ENCODE results near the gene TNIP2.
"Not testable (repeated sequence)": the region's sequence is repeated elsewhere in the genome, so short reads cannot be mapped to it uniquely, and the experiment has no call there.

The TNIP2 gene

DNA sequence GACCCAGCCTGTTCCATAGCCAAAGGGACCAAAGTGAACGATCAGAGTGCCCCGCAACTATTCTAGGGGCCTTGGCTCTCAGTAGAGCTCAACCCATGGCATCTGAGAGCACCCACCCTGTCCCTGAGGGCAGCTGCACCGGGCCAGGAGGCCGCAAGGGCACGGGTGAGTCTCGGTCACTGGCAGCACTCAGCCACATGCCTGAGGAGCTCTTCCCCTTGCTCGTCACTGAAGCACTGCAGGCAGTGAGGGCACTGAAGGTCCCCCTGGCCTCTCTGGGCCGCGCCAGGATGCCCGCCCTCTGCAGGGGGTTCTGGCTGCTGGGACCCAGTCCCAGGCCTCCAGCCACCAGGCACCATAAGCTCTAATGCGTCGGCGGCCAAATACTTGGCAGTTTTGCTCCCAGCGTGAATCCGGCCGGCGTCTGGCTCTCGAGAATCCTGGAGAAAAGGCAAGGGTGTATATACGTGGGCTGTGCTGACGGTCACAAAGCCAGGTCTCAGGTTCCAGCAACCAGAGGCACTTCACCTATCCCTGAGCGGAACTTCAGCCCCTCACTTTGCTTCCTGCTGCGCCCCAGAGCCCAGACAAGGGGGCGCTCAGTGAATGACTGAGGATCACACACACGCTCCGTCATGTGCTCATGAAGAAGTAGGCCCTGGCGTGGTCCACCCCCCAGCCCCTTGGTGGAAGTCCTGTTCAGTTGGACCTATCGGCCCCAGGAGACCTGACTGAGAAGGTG, 13.9 kb downstream of the TNIP2 start (continued):
- TF ChIP-seq, protein P1, sequence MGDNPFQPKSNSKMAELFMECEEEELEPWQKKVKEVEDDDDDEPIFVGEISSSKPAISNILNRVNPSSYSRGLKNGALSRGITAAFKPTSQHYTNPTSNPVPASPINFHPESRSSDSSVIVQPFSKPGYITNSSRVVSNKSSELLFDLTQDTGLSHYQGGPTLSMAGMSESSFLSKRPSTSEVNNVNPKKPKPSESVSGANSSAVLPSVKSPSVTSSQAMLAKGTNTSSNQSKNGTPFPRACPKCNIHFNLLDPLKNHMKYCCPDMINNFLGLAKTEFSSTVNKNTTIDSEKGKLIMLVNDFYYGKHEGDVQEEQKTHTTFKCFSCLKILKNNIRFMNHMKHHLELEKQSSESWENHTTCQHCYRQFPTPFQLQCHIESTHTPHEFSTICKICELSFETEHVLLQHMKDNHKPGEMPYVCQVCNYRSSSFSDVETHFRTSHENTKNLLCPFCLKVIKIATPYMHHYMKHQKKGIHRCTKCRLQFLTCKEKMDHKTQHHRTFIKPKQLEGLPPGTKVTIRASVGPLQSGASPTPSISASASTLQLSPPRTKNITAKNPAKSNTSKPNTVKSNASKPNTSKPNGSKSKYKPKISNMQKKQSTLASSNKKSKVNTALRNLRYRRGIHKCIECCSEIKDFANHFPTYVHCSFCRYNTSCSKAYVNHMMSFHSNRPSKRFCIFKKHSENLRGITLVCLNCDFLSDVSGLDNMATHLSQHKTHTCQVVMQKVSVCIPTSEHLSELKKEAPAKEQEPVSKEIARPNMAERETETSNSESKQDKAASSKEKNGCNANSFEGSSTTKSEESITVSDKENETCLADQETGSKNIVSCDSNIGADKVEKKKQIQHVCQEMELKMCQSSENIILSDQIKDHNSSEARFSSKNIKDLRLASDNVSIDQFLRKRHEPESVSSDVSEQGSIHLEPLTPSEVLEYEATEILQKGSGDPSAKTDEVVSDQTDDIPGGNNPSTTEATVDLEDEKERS (tag by site-specific recombination; IDR thresholded peaks at IDR 0.05), result no peak
- TF ChIP-seq ZNF561 (tag by site-specific recombination; IDR thresholded peaks at IDR 0.05; ENCODE audit: borderline replicate concordance), result no peak
- no peak for TF ChIP-seq ZNF544 (tag by site-specific recombination; IDR thresholded peaks at IDR 0.05)

DNA sequence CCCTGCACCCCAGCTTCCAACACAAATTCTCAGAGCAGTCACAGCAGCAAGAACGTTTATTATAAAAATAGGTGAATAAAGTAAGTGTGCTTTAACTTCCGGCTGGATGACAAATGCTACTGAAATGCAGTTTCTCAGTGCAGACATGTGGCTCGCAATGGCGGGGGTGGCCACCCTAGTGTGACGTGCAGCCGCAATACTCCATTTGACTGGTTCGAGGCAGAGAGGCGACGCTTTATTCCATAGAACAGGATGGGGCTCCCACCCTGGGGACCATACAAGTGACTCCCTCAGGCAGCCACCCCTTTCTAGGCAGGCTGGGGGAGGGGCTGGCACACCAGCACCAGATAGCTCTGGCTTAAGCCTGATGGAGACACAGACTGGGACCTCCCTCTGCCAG, 14.5 kb downstream of the TNIP2 start:
- Histone ChIP-seq H3K4me1 (ENCODE audit: control insufficient read depth, insufficient read depth, low read length) (no peaks in the 10 kb centered on the region), H3K36me3 (ENCODE audit: control insufficient read depth in 2 of 2, insufficient read depth in 1 of 2, low read length in 2 of 2) (peaks cover 0 to 55% of the 10 kb centered on the region in 2 experiments; a peak in 1 of 3 replicates), H3K9me3 (ENCODE audit: control insufficient read depth, insufficient read depth, low read depth, low read length) (no peaks in the 10 kb centered on the region), H3K27ac (ENCODE audit: extremely low read depth, low read depth, low read length) (no peak overlapping the region), H3K4me3 (ENCODE audit: low read depth, low read length) (no peak overlapping the region)
- CTCF ChIA-PET, result interaction anchor here (0.7 to 1.2 kb wide), 2 partner anchors 14 to 365 kb away, joined by 3 read pairs; no protein-coding TSS in a partner anchor
- TF ChIP-seq YY2 (tag by site-specific recombination; IDR thresholded peaks at IDR 0.05), result no peak
- no peak for TF ChIP-seq ZBTB1 (tag by site-specific recombination; IDR thresholded peaks at IDR 0.05)
- no peak for TF ChIP-seq SETDB1 (IDR thresholded peaks at IDR 0.05; ENCODE audit: insufficient read length, low read length)
- no peak for TF ChIP-seq ZNF658 (tag by site-specific recombination; IDR thresholded peaks at IDR 0.05)
- TF ChIP-seq ZNF202 (tag by site-specific recombination; IDR thresholded peaks at IDR 0.05; ENCODE audit: borderline replicate concordance), result no peak
- no peak for TF ChIP-seq ZNF629 (tag by site-specific recombination; IDR thresholded peaks at IDR 0.05)
- no peak for TF ChIP-seq ZNF571 (tag by site-specific recombination; IDR thresholded peaks at IDR 0.05)
- TF ChIP-seq, protein P2, sequence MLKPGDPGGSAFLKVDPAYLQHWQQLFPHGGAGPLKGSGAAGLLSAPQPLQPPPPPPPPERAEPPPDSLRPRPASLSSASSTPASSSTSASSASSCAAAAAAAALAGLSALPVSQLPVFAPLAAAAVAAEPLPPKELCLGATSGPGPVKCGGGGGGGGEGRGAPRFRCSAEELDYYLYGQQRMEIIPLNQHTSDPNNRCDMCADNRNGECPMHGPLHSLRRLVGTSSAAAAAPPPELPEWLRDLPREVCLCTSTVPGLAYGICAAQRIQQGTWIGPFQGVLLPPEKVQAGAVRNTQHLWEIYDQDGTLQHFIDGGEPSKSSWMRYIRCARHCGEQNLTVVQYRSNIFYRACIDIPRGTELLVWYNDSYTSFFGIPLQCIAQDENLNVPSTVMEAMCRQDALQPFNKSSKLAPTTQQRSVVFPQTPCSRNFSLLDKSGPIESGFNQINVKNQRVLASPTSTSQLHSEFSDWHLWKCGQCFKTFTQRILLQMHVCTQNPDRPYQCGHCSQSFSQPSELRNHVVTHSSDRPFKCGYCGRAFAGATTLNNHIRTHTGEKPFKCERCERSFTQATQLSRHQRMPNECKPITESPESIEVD (tag by site-specific recombination; IDR thresholded peaks at IDR 0.05), result no peak
- no peak for TF ChIP-seq KLF10 (tag by site-specific recombination; IDR thresholded peaks at IDR 0.05)
- TF ChIP-seq, protein P3, sequence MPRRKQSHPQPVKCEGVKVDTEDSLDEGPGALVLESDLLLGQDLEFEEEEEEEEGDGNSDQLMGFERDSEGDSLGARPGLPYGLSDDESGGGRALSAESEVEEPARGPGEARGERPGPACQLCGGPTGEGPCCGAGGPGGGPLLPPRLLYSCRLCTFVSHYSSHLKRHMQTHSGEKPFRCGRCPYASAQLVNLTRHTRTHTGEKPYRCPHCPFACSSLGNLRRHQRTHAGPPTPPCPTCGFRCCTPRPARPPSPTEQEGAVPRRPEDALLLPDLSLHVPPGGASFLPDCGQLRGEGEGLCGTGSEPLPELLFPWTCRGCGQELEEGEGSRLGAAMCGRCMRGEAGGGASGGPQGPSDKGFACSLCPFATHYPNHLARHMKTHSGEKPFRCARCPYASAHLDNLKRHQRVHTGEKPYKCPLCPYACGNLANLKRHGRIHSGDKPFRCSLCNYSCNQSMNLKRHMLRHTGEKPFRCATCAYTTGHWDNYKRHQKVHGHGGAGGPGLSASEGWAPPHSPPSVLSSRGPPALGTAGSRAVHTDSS (tag by site-specific recombination; IDR thresholded peaks at IDR 0.05), result no peak
- no peak for TF ChIP-seq ZNF76 (tag by site-specific recombination; IDR thresholded peaks at IDR 0.05; ENCODE audit: borderline replicate concordance, low read depth)
- TF ChIP-seq, protein P4, sequence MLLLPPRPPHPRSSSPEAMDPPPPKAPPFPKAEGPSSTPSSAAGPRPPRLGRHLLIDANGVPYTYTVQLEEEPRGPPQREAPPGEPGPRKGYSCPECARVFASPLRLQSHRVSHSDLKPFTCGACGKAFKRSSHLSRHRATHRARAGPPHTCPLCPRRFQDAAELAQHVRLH (tag by site-specific recombination; IDR thresholded peaks at IDR 0.05), result no peak
- no peak for TF ChIP-seq REPIN1 (tag by site-specific recombination; IDR thresholded peaks at IDR 0.05; ENCODE audit: low read depth)
- TF ChIP-seq, protein P5, sequence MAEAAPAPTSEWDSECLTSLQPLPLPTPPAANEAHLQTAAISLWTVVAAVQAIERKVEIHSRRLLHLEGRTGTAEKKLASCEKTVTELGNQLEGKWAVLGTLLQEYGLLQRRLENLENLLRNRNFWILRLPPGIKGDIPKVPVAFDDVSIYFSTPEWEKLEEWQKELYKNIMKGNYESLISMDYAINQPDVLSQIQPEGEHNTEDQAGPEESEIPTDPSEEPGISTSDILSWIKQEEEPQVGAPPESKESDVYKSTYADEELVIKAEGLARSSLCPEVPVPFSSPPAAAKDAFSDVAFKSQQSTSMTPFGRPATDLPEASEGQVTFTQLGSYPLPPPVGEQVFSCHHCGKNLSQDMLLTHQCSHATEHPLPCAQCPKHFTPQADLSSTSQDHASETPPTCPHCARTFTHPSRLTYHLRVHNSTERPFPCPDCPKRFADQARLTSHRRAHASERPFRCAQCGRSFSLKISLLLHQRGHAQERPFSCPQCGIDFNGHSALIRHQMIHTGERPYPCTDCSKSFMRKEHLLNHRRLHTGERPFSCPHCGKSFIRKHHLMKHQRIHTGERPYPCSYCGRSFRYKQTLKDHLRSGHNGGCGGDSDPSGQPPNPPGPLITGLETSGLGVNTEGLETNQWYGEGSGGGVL (tag by site-specific recombination; IDR thresholded peaks at IDR 0.05), result no peak
- no peak for TF ChIP-seq ZNF266 (tag by site-specific recombination; IDR thresholded peaks at IDR 0.05; ENCODE audit: low read depth)
- POLR2A ChIA-PET, result no interaction called here

DNA sequence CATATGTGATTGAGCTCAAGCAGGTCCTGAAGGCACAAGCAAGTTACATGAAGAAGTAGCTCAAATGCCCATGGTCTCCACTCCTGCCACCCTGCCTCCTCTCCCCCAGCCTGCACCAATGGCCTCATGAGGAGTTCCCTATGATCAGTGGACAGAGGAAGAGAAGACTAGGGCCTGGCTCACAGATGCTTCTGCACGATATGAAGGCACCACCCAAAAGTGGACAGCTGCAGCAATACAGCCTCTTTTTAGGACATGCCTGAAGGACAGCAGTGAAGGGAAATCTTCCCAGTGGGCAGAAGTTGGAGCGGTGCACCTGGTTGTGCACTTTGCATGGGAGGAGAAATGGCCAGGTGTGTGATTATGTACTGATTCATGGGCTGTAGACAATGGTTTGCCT, 17.8 kb downstream of the TNIP2 start:
- H3K4me3 ChIP-seq (ENCODE audit: low read depth, low read length); H3K9me3 ChIP-seq (ENCODE audit: control insufficient read depth, insufficient read depth, low read depth, low read length); CTCF ChIA-PET; H3K4me1 ChIP-seq (ENCODE audit: control insufficient read depth, insufficient read depth, low read length); H3K27ac ChIP-seq (ENCODE audit: extremely low read depth, low read depth, low read length): not testable (repeated sequence)
- POLR2A ChIA-PET, result interaction anchor here (1.0 kb wide), 1 partner anchor 18 kb away, joined by 3 read pairs; the partner anchor contains the start of gene TNIP2
- peaks cover 0 to 34% of the 10 kb centered on the region in 2 experiments; a peak in 1 of 3 replicates for H3K36me3 ChIP-seq (ENCODE audit: control insufficient read depth in 2 of 2, insufficient read depth in 1 of 2, low read length in 2 of 2)
